ENCODE results near the gene PTPN4.
"Not testable (repeated sequence)": the region's sequence is repeated elsewhere in the genome, so short reads cannot be mapped to it uniquely, and the experiment has no call there.

The PTPN4 gene

GRCh38 chr2:120016800-120017199 is 257.1 kb downstream of the PTPN4 start:
- no peak for DNase-seq (ENCODE audit: low read depth)

GRCh38 chr2:120017201-120017600 is 257.5 kb downstream of the PTPN4 start:
- DNase-seq (ENCODE audit: low read depth): no peak

GRCh38 chr2:120018549-120018948 is 258.8 kb downstream of the PTPN4 start:
- DNase-seq (ENCODE audit: low read depth): no peak

DNA sequence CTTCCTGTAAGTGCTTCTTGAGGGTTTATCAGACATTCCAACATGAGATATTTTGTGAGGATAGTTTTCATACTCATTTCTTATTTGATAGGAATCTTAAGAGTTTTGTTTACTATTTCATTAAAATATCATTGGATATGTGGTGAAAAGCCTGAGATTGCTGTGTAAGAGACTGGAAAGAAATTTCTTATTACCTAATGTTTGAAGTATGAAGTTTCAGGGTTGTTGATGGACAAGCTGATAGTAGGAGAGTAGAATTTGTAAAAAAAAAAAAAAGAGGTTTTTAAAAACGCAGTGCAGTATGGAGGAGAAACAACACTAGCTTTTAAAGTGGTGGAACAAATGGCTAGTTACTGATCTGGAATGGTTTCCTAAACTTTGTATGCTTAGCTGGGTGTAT is 260.8 kb downstream of the PTPN4 start:
- DNase-seq (ENCODE audit: low read depth): no peak

- not testable (repeated sequence) for DNase-seq (ENCODE audit: low read depth)
These were observed 262.8 kb downstream of the PTPN4 start for GRCh38 chr2:120022505-120022904.

DNA sequence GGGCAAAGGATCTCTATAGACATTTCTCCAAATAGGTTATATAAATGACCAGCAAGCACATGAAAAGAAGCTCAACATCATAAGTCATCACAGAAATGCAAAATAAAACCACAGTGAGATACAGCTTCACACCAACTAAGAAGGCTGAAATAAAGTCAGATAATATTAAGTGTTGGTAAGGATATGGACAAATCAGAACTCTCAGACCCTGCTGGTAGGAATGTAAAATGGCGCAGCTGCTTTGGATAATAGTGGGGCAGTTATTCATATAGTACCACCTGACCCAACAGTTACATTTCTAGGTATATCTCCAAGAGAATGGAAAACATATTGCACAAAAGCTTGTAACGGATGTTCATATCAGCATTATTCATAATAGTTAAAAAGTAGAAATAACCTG is 267.2 kb downstream of the PTPN4 start:
- DNase-seq (ENCODE audit: low read depth): no peak

GRCh38 chr2:120028795-120029194 is 269.1 kb downstream of the PTPN4 start:
- no peak for DNase-seq (ENCODE audit: low read depth)

- DNase-seq (ENCODE audit: low read depth): no peak
These were observed 270.2 kb downstream of the PTPN4 start for GRCh38 chr2:120029672-120030640.

- DNase-seq (ENCODE audit: low read depth): no peak
These were observed 272.6 kb downstream of the PTPN4 start for GRCh38 chr2:120032297-120032696.
